ENCODE measurements around the gene TFE3. TPM values are rescaled to one million over a fixed set of nuclear protein-coding genes. Genes with fewer than 3 reads are reported as not detected.

The TFE3 gene
- total RNA-seq = 27.2 and 29.3 TPM in 2 replicates

- intact Hi-C loops (cut with micrococcal nuclease) = loop anchor here (1.0 to 5.0 kb wide), 10 partner anchors 31 to 446 kb away; partner anchors contain the start of genes GRIPAP1, PQBP1, PRAF2 and TIMM17B
Measured at GRCh38 chrX:49043220-49043986, at the start of gene TFE3. TFE3 (minus strand) TSS chrX:49043357; CDS start chrX:49043226, 131 bp downstream.

GRCh38 chrX:49089553-49089952 is 46.4 kb upstream of the TFE3 start:
- intact Hi-C loops (cut with micrococcal nuclease) = no loop called here

GRCh38 chrX:49082271-49082871 is 39.2 kb upstream of the TFE3 start:
- intact Hi-C loops (cut with micrococcal nuclease) = no loop called here

GRCh38 chrX:49079489-49080428 is 36.6 kb upstream of the TFE3 start, which contains the start of gene WDR45:
WDR45 (minus strand) TSS chrX:49079887; CDS start chrX:49078095, 1,792 bp downstream.
- intact Hi-C loops (cut with micrococcal nuclease) = loop anchor here (1.0 to 10.0 kb wide), 5 partner anchors 21 to 125 kb away; partner anchors contain the start of genes GPKOW, MAGIX, OTUD5 and TFE3

- intact Hi-C loops (cut with micrococcal nuclease) = loop anchor here (10.0 kb wide), 2 partner anchors 87 to 123 kb away; partner anchors contain the start of genes MAGIX and OTUD5
Measured at GRCh38 chrX:49077941-49078340, 34.8 kb upstream of the TFE3 start.

- intact Hi-C loops (cut with micrococcal nuclease) = loop anchor here (2.0 to 10.0 kb wide), 4 partner anchors 25 to 121 kb away; partner anchors contain the start of genes MAGIX, OTUD5 and TFE3
Measured at GRCh38 chrX:49075347-49075746, 32.2 kb upstream of the TFE3 start.

- intact Hi-C loops (cut with micrococcal nuclease) = loop anchor here (2.0 to 10.0 kb wide), 4 partner anchors 27 to 119 kb away; partner anchors contain the start of genes MAGIX, OTUD5 and TFE3
Measured at GRCh38 chrX:49073601-49074575, 30.7 kb upstream of the TFE3 start, which contains the start of gene PRAF2. PRAF2 (minus strand) TSS chrX:49074002; CDS start chrX:49073987, 15 bp downstream.

- intact Hi-C loops (cut with micrococcal nuclease) = loop anchor here (10.0 kb wide), 2 partner anchors 92 to 118 kb away; partner anchors contain the start of genes MAGIX and OTUD5
Measured at GRCh38 chrX:49072712-49073095, 29.5 kb upstream of the TFE3 start.

- intact Hi-C loops (cut with micrococcal nuclease) = loop anchor here (10.0 kb wide), 2 partner anchors 93 to 117 kb away; partner anchors contain the start of genes MAGIX and OTUD5
Measured at GRCh38 chrX:49071877-49072711, 28.9 kb upstream of the TFE3 start.

- intact Hi-C loops (cut with micrococcal nuclease) = loop anchor here (10.0 kb wide), 2 partner anchors 94 to 116 kb away; partner anchors contain the start of genes MAGIX and OTUD5
Measured at GRCh38 chrX:49070988-49071387, 27.8 kb upstream of the TFE3 start.

- intact Hi-C loops (cut with micrococcal nuclease) = no loop called here
Measured at GRCh38 chrX:49069038-49069437, 25.9 kb upstream of the TFE3 start.

- intact Hi-C loops (cut with micrococcal nuclease) = no loop called here
Measured at GRCh38 chrX:49067285-49068120, 24.3 kb upstream of the TFE3 start.

- intact Hi-C loops (cut with micrococcal nuclease) = no loop called here
Measured at GRCh38 chrX:49066690-49067089, 23.5 kb upstream of the TFE3 start.

GRCh38 chrX:49066278-49066677 is 23.1 kb upstream of the TFE3 start:
- intact Hi-C loops (cut with micrococcal nuclease) = no loop called here

- intact Hi-C loops (cut with micrococcal nuclease) = no loop called here
Measured at GRCh38 chrX:49064735-49065134, 21.6 kb upstream of the TFE3 start.

- intact Hi-C loops (cut with micrococcal nuclease) = no loop called here
Measured at GRCh38 chrX:49064303-49064702, 21.1 kb upstream of the TFE3 start.

GRCh38 chrX:49063715-49064114 is 20.6 kb upstream of the TFE3 start:
- intact Hi-C loops (cut with micrococcal nuclease) = no loop called here

GRCh38 chrX:49061916-49062315 is 18.8 kb upstream of the TFE3 start:
- intact Hi-C loops (cut with micrococcal nuclease) = no loop called here
